Activated CD4-positive, alpha-beta T cell treated with anti-CD3 and anti-CD28 coated beads, Interleukin-2, amount 50 U/mL, for 4 hours (primary cell): Measurements from ENCODE around the gene ANKRD39.
A peak's percentile ranks its signal among the peaks of the same experiment; 100 is the strongest.

Experiments used
- DNase-seq, 2 experiments: peaks; one replicate each; pipeline ENCODE4 v3.0.0-alpha.2; 2020

The ANKRD39 gene

DNA sequence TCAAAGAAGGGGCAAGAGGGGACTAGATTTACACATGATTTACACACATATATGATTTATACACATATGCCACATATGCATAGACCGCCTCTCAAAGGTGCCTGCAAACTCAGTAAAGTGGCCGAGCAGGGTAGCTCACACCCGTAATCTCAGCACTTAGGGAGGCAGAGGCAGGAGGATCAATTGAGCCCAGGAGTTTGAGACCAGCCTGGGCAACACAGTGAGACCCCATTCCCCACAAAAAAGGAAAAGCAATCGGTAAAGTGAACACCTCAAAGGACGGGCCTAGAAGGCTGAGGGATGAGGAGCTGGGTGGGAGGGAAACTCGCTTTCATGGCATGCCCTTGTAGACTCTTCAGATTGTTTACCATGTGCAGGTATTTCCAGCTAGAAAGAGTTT lies 5.1 kb downstream of the ANKRD39 start:
- DNase-seq = no peak

DNA sequence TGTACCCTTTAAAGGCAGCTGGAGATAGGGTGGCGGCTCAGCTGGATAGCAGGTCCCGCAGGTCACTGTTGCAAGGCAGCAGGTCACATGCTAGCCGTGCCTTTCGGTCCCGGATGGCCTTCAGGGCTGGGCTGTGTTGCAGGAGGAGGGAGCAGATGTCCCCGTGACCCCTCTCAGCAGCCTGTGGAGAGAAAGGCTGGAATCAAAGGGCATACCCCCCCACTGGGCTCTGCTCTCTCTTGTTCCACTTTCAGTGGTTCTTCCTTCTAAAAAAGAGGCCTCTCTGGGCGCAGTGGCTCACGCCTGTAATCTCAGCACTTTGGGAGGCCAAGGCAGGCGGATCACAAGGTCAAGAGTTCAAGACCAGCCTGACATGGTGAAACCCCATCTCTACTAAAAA lies 9.6 kb downstream of the ANKRD39 start:
- DNase-seq = no peak

- no peak for DNase-seq
Observed at GRCh38 chr2:96847586-96847985, 10.2 kb downstream of the ANKRD39 start.

- DNase-seq = no peak
Observed at GRCh38 chr2:96846825-96847224, 11.0 kb downstream of the ANKRD39 start.

- no peak for DNase-seq
Observed at GRCh38 chr2:96844405-96844808, 13.4 kb downstream of the ANKRD39 start.

DNA sequence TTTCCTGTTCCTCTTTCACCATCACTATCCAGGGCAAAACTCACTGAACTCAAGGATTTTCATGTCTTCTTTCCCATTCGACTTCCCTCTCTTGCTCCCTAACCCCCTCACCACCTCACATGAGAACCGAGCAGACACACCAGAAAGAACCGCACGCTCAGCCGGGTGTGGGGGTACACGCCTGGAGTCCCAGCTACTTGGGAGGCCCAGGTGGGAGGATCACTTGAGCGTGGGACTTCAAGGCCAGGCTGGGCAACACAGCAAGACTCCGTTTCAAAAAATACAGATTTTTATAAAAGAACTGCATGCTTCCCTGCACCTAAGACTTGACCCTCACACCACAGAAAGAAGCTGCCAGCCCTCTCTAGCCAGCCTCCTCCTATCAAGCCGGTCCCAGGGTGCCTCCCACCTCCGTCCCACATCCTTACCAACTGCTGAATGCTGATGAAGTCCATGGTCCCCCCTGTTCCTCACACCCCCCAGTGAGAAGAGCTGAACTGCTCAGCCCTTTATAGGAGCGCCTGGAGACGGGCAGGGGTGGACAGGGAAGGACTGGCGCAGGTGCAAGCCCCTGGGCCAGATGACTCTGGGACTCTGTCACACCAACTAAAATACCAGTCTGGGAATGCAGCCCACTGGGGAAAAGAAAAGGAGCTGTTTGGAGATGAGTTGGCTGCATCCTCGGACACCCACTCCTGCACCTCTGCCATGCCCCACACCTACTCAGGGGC lies 14.1 kb downstream of the ANKRD39 start, which contains the start of gene ANKRD23:
ANKRD23 (minus strand) TSS at position 484 of the 731 bp plus-strand sequence; CDS start at position 455, 29 bp downstream.
- DNase-seq = no peak

DNA sequence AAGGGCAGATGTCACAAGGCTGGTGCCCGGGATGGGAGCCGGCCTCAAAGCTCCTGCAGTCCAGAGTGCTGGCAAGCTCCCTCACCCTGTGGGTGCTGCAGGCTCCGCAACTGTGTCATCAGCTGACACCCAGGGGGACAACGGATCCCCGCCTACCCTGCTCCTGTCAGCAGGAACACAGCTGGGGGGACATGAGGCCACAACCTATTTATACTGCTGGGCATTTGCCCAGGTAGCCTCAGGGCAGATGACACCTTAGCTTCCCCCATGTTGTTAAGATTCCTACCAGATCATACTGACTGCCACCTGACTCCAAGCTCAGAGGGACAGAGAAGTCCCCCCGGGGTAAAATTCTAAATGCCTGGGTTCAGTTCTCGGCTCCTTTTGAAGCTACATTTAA lies 15.2 kb downstream of the ANKRD39 start:
- no peak for DNase-seq

GRCh38 chr2:96841701-96842495 lies 15.9 kb downstream of the ANKRD39 start:
- no peak for DNase-seq

- no peak for DNase-seq
Observed at GRCh38 chr2:96839875-96840850, 17.7 kb downstream of the ANKRD39 start.

DNA sequence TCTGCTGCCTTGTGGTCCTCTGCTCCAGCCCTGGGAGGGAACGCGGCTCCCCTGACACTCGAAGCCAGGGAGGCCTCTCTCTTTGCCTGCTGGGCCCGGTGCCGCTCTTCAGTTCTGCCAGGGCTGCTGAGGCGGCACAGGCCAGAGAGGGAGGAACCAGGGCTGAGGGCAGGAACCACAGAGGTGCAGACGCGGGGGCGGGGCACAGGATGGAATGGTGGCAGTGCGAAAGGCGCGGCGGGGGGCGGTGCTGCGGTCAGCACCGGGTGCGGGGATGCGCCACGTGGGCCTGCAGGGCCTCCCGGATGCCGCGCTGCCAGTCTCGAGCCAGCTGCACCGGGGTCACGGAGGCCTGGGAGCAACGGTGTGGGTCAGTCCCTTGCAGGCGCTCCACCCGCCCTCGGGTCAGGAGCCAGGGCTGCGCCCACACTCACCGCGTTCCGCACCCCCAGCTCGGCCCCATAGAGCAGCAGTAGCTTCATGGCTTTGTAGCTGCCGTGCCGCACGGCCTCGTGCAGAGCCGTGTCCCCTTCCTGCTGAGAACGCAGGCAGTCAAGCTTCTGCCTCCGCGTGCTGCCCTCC lies 18.4 kb downstream of the ANKRD39 start:
- peak; percentile 70 to 72 for DNase-seq

DNA sequence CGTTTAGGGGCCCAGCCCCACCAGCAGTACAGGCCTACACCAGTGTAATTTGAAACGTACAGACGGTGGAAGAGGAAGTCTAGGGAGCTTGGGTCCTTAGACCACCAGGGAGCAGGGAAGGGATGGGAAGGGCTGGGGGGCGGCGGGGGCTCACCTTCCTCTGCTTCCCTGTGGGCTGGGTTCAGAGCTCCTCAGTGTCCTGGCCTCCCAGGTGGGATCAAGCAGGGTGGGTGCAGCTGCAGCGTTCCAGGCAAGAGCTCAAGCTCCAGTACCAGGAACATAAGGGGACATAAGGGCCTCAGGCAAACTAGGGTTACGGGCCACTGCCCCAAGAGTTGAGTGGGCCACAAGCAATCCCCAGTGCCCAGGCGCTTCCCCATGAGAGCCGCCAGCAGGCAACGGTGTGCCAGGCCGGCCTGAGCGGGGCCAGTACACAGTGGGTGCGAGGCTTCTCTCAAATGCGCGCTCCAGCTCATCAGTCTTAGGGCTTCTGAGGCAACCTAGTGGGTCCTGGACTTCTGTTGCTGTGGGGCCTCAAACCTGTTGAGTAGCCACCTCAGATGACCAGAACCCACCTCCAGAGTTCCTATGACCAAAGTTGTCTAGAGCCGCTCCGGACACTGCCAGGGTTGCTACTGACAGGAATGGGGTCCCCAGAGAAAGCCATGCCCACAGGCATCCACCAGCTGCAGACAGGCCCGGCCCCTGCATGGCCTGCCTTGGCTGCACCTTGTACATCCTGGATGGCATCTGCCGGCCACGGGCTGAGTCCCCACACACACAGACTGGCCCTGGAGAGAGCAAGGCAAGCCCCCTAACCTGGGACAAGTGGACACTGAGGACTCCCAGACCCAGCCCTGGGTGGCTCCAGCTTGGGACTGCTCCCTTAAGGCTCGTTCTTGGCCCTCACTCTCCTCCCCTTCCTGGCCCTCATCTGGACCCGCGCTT lies 19.2 kb downstream of the ANKRD39 start:
- DNase-seq = no peak

DNA sequence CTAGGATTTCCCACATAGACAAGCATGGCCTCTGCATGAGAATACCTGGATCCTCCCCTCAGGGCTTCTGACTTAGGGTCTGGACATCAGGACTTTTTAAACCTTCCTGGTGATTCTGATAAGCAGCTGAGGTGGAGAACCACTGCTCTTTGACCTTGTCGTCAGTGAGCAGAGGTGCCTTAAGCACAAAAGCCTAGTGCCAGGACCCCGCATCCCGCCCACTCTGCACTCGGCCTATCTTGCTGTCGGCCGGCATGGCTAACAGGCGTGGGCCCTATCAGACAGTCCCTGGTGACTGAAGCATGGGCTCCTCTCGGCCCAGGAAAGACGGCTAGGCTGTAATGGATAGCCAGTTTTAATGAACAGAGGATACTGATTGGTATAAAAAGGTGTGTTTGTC lies 20.2 kb downstream of the ANKRD39 start:
- DNase-seq = no peak

DNA sequence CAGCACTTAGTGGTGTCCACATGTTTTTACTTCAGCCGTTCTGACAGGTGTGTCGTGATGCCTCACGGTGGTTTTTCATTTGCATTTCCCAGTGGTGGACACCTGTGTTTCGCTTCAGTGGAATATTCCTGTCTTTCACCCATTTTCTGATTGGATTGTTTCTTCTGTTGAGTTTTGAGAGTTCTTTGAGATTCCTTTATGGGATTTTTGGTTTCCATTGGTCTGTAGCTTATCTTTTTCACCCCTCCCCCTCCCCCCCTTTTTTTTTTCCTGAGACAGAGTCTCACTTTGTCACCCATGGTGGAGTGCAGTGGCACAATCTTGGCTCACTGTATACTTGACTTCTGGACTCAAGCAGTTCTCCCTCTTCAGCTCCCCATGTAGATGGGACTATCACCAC lies 22.0 kb downstream of the ANKRD39 start:
- DNase-seq = no peak

- no peak for DNase-seq
Observed at GRCh38 chr2:96832754-96833507, 24.9 kb downstream of the ANKRD39 start.

DNA sequence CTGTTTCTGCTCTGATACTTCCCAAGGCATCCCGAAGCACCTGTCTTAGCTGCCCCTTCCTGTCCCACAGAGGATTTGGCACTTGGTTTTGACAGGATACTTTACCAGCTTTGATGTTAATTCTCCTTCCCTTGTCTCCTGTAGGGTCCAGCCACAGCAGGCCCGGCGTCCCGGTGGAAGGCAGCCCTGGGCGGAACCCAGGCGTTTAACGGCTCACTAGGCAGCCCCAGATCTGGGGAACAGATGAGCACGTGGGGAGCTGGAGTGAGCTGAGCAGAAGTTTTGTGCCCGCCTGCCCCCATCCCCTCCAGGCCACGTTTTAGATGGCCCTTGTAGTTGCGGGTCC lies 25.4 kb downstream of the ANKRD39 start:
- no peak for DNase-seq

DNA sequence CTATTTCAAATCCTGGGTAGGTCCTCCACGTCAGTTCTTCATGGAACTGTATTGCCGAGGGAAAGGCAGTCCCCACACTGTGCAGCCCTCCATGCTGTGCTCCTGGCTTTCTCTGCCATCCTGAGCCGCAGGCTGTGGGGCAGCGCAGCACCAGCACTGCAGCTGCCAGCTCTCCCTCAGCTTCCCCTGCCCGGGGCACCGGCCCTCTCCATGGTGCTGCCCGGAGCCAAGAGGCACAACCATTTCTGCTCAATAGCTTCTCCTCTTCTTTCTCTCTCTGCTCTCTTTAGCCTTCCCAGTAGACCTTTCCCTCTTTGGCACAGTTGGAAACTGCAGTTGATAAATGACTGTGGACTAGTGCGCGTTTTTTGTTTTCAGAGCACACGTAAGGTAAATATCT lies 26.1 kb downstream of the ANKRD39 start:
- no peak for DNase-seq

GRCh38 chr2:96830044-96830562 lies 27.7 kb downstream of the ANKRD39 start:
- no peak for DNase-seq

- DNase-seq = no peak
Observed at GRCh38 chr2:96828874-96829273, 28.9 kb downstream of the ANKRD39 start.

DNA sequence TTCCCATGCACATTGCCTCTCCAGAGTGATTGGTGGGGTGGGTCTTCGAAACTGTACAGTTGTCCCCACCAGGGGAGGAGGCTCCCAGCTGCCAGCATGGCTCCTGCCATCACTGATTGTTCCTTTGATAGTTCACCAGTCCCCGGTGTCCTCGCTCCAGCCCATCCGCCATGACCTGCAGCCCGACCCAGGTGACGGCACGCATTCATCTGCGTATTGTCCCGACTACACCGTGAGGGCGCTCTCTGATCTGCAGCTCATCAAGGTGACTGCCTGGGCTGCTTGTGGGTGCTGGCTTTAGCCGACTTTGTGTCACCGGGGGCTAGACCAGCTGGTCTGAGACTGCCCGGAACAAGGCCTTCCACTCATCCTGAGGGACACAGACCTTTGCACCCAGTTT lies 29.4 kb downstream of the ANKRD39 start:
- DNase-seq = no peak

GRCh38 chr2:96826546-96827278 lies 31.1 kb downstream of the ANKRD39 start:
- no peak for DNase-seq
